Kidney tubule cell (primary cell): ENCODE data around the gene NECTIN4.

Experiments used
- DNase-seq: peaks from one replicate; pipeline ENCODE4 v3.0.0-alpha.2; 2018; ENCODE audit warnings: low spot score

The NECTIN4 gene

DNA sequence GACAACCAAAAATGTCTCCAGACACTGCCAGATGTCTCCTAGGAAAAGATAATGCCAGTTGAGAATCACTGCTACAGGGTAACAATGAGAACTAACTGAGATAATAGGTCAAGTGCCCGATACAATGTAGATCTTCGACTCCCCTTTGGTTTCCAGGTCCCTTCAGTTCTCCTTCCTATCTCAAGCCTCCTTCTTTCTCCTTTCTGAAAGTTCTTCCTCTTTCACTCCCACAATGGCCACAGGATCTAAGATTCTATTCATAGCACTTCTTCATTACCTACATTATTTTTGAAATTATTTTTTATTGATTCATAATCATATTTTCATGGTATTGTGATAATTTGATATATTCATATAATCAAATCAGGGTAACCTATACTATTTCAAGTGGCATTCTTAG lies 22.2 kb upstream of the NECTIN4 start:
- no peak for DNase-seq

DNA sequence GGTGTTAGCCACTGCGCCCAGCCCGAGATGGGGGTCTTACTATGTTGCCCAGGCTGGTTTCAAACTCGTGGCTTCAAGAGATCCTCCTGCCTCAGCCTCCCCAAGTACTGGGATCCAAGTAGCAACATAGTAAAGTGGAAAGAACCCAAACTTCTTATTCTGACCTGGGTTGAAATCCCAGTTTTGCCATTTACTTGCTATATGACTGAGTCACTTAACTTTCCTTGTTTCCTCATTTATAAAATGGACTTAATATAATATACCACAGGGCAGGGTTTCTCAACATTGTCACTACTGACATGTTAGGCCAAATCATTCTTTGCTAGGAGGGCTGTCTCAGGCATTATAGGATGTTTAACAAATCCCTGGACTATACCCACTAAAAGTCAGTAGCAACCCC lies 21.8 kb upstream of the NECTIN4 start:
- DNase-seq = no peak

DNA sequence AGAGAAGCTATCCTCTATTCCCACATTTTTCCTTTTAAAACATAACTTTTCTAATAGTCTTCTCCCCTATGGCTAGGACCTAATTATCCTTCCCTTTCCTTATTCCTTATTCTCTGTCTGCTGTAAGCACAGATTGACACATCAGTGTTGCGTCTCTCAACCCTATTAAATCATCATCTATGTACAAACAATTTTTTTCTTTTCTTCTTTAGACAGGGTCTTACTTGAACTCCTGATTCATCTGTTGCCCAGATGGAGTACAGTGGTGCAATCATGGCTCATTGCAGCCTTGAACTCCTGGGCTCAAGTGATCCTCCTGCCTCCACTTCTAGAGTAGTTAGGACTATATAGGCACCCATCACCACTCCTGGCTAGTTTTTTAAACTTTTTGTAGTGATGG lies 17.1 kb upstream of the NECTIN4 start:
- no peak for DNase-seq

DNA sequence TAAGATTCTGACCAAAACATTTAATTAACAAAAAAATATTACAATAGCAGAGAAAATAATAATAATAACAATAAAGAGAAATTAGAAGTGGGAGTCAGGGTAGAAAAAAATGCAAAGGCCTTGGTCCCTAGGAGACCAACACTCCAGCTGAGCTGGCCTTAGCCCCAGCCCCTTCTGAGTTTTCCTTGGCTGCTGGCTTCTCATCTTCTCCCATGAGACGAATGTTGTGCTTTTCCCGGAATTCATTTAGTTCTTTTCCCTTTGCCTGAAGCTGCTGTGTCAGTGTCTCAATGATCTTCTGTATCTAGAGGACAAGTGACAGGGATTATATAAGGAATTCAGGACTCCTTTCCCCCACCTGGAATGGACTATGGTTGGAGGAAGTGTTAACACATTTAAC lies 11.2 kb upstream of the NECTIN4 start:
- no peak for DNase-seq

DNA sequence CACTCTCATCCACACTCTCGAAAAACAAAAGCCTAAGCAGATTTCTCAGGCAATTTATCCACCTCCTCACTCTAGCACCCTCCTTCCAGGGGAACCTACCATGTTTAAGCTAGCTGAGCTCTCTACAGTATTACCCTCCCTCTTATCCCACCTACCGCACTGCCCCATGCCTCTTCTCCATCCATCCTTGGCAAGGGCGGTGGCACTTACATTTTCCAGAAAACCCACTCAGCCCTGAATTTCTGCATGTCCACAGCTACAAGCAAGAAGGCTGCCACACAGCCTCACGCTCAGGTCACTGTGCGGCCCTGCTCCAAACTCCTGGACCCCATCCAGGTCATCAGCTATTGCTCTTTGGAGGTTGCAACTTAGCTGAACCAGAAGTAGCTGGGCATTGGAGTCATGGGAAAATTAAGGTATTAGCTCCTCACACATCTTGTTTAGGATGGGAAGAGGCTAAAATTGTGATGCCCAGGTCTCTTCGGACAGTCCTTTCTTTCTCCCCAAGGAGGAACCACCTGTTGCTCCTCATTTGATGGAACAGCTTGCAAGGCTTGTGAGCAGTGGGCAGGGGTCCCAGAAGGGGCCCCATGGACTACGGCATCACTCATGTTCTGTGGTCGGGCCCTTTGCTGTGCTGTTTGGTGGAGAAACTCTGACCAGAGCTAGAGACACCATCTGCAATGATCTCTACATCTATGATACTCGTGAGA lies 9.9 kb upstream of the NECTIN4 start:
- DNase-seq = peak; percentile 26

DNA sequence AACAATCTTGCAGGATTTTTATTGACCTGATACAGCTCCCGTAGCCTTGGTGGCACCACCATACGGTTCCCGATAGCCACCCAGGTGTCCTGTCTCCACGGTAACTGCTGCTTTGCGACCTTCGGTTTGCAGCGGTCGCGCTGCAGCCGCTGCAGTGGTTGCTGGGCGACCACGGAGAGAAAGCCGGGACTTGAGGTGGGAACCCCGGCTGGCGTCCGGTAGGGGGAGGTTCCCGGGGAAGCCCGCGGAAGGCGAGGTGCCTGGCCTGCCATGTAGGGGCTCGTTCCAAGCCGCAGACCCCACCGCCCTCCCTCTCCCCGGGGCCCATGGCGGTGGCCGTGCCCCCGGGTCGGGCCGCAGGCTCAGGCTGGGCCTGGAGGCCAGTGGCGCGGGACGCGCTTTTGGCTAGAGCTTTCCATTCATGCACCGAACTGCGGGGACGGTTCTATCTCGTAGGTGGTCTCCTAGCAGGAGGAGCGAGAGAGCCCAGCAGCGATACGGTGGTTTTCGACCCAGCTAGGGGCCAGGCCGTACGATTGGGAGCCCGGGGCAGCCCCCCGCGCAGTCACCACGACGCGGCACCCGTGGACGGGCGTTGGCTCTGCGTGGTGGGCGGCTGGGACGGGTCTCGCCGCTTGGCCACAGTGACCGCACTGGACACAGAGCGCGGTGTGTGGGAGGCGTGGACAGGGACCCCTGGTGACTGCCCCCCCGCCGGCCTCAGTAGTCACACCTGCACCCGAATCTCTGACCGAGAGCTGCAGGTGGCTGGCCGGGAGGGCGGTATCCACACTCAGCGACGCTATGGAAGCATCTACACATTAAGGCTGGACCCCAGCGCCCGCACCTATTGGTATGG lies 9.1 kb upstream of the NECTIN4 start, which contains the start of gene KLHDC9:
TSS of gene KLHDC9 (plus strand) at position 152 of the 859 bp plus-strand sequence. CDS start at position 327, 175 bp downstream.
- DNase-seq = peak; percentile 94

DNA sequence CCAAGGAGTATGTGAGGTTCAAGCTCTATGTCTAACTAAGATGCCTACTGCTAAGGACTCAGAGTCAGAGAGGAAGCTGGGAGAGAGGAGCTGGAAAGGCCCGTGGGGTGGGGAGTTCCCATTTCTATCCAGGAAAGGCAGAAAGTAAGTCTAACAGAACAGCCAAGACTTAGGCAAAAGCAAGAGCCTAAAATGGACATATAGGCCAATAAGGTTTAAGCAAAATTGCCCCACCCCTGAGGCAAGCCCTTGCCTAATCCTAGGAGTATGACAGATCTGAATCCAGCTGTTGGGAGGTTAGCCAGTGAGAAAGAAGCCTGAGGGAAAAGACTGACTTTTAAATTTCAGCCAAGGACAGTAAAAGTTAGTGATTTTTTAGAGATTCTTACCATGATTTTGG lies 7.2 kb upstream of the NECTIN4 start:
- no peak for DNase-seq

DNA sequence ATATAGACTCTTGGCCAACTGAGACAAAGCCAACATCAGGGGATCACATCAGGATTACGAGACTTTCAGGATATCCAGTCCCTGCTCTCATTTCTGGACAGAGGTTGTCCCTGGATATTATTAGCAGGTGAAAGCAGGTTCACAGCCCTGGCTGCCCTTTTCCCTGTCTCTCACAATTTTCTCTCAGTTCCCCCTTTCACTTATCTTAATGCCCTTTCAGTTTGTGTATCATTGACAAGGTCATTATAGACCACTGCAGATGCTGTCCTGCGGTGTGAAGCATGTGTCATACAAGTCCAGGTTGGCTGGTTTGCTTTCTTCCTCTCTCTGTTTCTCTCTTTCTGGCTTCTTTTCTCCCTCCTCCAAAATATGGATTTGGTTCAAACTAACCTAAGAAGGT lies 6.7 kb upstream of the NECTIN4 start:
- no peak for DNase-seq

DNA sequence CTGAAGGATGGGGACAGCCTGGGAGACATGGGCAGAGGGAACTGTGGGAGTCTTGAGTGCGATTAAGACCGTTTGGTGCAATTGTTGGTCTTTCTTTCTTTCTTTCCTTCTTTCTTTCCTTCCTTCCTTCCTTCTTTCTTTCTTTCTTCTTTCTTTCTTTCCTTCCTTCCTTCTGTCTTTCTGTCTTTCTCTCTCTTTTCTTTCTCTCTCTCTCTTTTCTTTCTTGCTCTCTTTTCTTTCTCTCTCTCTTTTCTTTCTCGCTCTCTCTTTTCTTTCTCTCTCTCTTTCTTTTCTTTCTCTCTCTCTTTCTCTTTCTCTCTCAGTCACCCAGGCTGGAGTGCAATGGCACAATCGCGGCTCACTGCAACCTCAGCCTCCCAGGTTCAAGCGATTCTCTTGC lies 5.9 kb upstream of the NECTIN4 start:
- DNase-seq = no peak

DNA sequence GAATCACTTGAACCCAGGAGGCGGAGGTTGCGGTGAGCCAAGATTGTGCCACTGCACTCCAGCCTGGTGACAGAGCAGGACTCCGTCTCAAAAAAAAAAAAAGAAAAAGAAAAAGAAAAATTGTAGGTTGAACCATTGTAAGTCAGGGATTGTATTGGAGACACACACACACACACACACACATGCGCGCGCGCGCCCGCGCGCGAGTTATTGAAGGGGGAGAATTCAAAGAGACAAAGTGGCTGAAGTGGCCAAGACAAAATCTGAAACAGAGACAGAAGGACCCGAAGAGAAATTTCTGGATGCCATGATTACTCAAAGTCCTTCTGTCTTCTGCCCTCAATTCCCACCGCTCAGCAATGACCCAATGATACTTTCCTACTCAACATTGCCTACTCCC lies 5.1 kb upstream of the NECTIN4 start:
- DNase-seq = no peak

DNA sequence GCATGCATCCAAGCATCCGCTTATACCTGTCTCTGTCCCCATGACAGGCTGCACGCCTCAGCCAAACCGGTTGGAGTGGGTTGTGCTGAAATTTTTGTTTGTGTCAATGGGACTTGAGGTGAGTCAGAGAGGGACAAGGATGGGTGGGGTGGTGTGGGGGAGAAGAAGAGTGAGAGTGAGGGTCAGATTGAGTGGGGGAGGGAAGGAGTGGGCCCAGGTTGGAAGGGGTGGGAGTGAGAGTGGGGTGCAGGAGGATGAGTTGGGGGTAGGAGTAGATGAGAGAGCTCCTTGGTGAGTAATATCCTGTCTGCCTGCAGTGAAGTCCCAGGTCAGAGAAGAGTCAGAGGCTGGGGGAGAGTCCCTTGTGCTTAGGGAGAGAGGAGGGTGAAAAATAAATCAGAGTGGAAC lies 3.3 kb upstream of the NECTIN4 start:
- DNase-seq = peak; percentile 78

DNA sequence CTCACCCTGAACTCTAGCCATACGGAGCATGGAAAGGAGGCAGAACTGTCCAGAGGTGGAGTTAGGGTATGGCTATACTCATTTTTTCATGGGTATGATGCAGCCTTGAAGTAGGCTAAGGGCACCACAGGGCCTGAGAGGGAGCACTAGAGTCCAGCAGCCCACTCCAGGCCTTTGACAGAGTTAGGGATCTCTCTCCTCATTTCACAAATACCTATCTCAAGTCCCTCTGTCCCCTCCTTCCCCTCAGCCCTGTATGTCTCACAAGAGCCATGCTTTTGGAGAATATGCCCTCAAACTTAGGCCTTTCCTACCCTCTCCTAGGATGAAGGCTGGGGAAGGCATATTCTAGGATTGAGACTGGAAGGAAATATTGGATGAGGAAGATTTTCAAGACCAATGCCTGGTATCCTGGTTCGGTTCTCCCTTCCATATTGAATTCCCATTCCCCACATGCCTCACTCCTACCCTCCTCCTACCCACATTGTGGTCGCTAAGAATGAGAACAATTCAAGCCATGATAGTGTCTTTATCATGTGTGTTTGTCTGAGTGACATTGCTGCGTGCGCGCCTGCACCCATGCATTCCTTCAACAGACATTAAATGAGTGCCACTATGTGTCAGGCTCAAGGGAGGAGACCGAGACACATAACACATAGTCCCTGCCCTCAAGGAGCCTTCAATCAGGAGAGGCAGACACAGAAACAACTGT lies 2.6 kb upstream of the NECTIN4 start:
- peak; percentile 29 for DNase-seq

DNA sequence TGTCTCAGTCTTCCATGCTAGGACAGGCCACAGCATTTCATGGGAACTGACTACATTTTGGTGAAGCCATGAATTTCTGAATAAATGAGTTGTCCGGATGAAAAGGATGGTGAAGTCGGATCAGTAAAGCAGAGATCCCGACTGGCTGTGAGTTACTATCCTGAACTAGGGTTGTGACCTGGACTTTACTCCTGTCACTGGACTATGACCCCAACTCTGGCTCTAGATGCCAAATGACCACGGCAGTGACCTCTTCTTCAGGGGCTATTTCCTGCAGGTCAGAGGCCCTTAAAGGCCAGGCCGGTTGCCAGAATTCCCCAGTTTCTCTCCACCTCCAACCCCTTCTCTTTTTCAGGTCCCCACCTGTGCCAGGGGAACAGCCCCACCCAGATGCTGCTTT lies 1.7 kb upstream of the NECTIN4 start:
- DNase-seq = no peak

DNA sequence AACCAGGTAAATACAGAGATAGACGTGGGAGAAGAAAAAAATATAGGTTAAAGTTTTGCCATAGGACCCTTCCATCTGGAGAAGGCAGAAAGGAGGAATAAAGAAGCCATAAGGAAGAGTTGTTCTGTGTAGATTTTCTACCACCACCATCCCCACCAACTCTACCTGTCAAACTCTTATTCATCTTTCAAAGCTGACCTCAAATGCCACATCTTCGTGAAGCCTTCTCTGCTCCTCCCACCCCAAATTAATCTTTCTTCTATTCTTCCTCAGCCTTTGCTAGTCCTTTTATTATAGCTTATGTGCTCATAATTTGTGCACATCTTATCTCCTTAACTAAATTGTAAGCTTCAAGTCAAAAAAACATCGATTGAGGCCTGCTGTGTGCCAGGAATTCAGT lies 1.3 kb upstream of the NECTIN4 start:
- no peak for DNase-seq

DNA sequence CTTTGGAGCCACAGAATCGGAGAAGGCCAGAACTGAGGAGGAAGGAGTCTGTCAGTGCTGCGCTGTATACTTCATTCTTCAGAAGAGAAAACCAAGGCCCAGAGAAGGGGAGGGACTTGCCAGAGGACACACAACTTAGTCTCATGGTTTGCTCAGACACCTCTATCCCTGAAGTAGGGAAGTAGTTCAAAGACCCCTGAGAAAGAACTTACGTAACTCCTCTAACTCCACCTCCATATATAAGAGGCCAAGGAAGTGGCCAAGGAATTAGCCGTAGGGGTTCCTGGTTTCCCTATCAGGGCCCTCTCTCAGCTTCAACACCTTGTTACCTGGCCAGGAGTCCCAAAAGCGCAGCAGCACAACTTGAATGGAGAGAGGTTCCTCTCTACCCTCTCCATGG lies 580 bp upstream of the NECTIN4 start:
- no peak for DNase-seq

DNA sequence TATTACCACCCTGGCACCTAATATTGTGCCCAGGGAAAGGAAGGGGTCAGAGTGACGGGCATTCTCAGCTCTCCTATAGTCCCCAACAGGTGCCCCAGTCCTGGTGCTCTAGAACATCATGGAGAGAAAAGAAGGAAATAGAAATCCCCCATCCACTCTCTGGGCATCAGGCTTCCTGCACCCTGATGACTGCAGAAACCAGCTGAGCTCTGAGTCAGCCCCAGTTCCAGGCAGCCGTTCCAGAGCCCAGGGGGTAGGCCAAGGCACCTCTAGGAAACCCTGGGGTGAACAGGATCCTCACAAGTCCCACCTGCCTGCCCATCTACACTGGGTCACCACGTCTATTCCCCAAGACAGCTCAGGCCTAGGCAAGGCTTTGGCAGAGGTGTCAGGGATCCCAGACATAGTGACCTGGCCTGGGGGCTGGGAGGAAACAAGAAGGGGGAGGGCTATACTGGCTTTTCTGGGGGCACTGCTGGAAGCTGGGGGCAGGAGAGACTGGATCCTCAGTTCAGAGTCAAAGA lies 709 bp downstream of the NECTIN4 start:
- DNase-seq = peak; percentile 84

DNA sequence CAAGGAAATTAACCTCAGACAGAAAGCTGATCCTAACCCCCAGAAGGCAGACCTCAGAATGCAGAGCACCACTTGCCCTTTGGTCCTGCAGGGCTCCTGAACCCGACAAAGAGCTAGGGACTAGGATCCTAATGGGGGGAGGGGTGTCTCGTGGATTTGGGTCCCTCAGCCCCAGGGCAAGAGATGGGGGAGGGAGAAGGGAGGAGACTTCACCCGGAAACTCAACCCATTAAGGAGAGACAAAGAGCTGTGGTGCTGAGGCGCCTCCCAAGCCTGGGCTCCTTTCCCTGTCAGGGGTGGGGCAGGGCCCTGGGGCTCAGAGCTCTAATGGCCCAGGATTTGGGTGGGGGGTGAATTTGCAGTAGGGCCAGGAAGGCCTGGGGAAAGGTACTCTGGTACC lies 2.9 kb downstream of the NECTIN4 start:
- DNase-seq = no peak

DNA sequence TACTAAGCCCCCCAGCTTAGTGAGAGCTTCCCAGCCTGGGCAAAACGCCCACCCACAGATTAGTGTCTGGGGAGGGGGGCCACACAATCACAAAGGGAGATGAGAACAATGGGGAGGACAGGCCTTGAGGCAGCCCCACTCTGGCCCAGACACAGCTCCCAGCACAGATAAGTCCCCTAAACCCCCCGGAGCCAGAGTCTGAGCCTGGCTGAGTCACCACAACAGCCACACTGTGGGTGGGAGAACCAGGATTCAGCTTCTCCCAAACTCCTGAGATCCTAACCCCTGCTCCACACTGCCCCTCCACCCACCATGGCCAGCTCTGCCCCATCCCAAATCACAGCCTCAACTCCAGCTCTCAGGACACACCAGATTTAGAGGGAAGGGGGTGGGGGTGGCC lies 4.2 kb downstream of the NECTIN4 start:
- DNase-seq = no peak

DNA sequence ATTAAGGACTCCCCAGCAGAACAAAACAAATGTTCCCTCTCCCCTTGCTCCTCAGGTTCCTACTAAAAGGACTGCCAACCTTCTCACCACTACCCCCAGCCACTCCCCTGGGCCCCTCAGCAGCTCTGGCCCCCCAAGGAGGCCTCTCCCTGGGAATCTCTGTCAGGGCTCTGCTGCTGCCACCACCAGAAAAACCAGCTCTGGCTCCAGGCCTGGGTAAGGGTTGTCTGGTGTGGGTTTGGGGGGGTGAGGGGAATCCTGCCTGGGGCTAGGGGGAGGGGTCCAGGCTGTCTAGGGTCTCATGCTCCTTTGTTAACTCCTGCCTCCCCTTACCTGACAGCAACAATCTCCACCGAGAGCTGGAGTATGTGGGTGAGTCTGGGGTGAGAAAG lies 4.8 kb downstream of the NECTIN4 start:
- no peak for DNase-seq

DNA sequence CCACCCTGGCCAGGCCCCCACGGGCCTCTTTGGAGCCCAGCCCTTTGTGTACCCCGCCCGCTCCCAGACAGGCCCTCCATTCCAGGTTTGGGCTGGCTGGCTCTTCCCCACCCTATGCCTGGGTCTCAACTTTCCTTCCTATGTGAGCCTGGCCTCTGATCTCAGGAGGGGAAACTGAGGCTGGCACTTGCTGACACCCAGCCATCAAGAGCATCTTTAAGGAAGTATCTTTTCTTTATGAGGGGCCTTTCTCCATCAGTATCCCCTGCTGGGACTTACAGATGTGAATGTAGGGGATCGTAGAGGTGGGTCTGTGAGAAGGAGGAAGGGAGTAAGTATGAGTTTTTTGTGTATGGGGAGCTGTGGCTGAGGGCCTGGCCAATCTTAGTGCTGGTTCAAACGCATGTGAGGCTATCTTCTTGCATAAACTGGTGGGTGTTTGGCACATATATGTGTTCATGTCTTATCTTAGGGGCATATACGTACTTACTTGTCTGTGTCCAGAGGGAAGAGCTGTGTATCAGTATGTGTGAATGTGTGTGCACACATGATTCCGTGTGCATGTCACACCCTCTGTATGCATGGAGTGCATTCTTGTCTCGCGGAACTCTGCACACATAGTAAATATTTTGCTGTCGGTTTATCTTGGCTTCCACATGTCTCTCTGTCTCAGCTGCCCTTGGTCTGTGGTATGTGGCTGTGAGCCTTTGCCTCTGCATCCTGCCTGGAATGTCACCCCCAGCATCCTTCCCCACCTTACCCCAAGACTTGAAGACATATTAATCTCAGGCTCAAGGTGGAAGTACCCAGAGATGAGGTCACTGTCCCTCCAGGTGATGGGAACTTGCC lies 5.4 kb downstream of the NECTIN4 start:
- DNase-seq = peak; percentile 33

DNA sequence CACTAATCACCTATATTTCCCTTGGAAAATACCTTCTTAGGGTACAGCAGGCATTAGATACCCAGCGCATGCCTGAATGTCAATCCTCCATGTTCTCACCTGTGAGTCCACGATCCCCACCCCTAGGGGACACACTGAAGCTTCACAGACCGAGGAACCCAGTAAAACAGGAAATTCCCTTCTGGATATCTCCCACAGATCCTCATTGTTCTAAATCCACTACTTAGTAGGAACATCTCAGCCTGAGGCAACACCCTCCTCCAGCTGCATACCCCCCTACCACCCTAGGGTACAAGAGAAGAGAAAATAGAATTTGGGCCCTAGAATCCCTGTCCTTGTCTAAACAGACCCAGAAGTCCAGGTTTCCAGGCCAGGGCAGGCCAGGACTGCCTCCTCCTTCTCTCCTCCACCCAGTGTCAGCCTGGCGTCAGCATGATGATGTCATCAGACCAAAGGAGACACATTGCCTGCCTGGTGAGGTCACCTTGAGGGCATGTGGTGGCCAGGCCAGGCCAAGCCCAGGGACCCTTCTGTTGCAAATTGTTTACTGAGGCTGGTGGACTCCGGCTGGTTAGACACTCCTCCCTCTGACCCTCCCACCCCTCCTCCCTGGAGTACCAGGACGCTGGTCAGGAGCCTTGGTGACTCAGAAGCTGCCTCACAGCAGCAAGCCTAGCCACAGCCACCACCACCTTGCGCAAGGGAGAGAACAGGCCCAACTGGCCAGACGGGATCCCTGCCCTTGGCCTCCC lies 6.2 kb downstream of the NECTIN4 start:
- peak; percentile 95 for DNase-seq
